ENCODE data around the gene ICA1.

ICA1 gene

DNA sequence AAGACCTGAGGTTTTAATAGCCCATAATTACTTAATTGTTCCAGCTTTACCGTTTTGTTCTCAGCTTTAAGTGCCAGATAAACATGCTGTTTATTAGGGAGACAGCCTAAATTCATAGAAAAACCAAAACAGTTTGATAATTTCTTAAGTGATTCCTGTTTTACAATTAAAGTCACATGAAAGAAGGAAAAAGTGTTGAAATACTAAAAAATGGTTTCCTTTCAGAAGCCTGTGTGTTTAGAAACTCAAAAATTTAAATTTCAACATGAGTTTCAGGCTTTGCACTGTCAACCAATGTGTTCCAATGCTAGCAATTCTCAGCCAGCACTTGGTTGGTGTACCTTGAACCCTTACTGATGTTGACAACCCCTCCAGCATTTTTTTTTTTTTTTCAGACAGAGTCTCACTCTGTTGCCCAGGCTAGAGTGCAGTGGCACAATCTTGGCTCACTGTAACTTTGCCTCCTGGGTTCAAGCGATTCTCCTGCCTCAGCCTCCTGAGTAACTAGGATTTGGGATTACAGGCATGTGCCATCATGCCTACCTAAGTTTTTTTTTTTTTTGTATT, 135.3 kb downstream of the ICA1 start:
- TF ChIP-seq, protein P1, sequence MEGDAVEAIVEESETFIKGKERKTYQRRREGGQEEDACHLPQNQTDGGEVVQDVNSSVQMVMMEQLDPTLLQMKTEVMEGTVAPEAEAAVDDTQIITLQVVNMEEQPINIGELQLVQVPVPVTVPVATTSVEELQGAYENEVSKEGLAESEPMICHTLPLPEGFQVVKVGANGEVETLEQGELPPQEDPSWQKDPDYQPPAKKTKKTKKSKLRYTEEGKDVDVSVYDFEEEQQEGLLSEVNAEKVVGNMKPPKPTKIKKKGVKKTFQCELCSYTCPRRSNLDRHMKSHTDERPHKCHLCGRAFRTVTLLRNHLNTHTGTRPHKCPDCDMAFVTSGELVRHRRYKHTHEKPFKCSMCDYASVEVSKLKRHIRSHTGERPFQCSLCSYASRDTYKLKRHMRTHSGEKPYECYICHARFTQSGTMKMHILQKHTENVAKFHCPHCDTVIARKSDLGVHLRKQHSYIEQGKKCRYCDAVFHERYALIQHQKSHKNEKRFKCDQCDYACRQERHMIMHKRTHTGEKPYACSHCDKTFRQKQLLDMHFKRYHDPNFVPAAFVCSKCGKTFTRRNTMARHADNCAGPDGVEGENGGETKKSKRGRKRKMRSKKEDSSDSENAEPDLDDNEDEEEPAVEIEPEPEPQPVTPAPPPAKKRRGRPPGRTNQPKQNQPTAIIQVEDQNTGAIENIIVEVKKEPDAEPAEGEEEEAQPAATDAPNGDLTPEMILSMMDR (IDR thresholded peaks at IDR 0.05; ENCODE audit: insufficient read depth, low read depth, low read length, missing control alignments), result no peak
- no peak for DNase-seq (ENCODE audit: low read depth)

DNA sequence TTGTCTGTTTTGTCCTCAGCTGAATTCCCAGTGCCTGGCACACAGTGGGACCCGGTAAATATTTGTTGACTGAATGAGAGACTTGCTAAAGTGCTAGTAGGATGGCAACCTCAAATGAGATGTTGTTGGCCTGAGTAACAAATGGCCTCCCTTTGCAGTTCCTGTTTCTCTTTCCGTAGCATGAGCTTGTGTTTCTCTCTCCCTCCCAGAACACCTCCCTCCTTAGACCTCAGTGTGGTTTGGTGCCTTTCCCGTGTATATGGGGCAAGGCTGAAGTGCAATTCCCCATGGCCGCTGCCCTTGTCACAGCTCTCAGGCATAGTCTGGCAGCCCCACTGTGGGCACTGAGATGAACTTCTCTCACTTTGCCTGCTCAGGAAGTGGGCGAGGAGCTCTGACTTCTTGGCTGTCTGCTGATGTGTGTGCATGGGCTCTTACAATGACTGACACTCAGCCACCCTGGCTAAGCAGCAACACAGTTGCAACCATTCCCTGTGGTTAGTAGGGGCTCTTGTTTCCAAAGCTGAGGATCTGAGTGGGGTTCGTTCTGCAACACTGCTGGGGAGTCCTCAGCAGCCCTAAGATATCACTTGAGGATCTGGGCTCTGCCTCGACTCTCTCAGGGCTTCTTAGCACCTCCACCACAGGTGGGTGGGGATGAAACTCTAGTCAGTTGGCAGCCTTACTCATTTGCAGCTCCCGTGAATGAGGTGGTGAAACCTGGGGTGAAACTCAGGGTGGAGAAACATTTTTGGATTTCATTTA, 136.1 kb downstream of the ICA1 start:
- peak; percentile 93 for DNase-seq (ENCODE audit: low read depth)
- TF ChIP-seq, protein P1 (IDR thresholded peaks at IDR 0.05; ENCODE audit: insufficient read depth, low read depth, low read length, missing control alignments), result no peak
- H3K4me3 ChIP-seq (ENCODE audit: low read depth, low read length), result peak overlapping the region; percentile 34

More for the DNA sequence above, 135.3 kb downstream of the ICA1 start:
- H3K4me3 ChIP-seq (ENCODE audit: low read depth, low read length), result peak overlapping the region; percentile 34; the same call in 1 of the 2 replicates

- no peak overlapping the region for H3K4me3 ChIP-seq (ENCODE audit: low read depth, low read length)
- peak; percentile 67 for DNase-seq (ENCODE audit: low read depth)
- TF ChIP-seq, protein P1 (IDR thresholded peaks at IDR 0.05; ENCODE audit: insufficient read depth, low read depth, low read length, missing control alignments), result no peak
Observed at GRCh38 chr7:8121243-8121642, 140.7 kb downstream of the ICA1 start.

- TF ChIP-seq, protein P1 (IDR thresholded peaks at IDR 0.05; ENCODE audit: insufficient read depth, low read depth, low read length, missing control alignments), result no peak
Observed at GRCh38 chr7:8120390-8121058, 141.4 kb downstream of the ICA1 start.

GRCh38 chr7:8119262-8119661, 142.7 kb downstream of the ICA1 start:
- TF ChIP-seq, protein P1 (IDR thresholded peaks at IDR 0.05; ENCODE audit: insufficient read depth, low read depth, low read length, missing control alignments), result no peak
- H3K4me3 ChIP-seq (ENCODE audit: low read depth, low read length), result no peak overlapping the region
- DNase-seq (ENCODE audit: low read depth), result no peak

More at GRCh38 chr7:8120390-8121058, 141.4 kb downstream of the ICA1 start:
- no peak for DNase-seq (ENCODE audit: low read depth)
- H3K4me3 ChIP-seq (ENCODE audit: low read depth, low read length), result no peak overlapping the region

GRCh38 chr7:8117195-8117594, 144.8 kb downstream of the ICA1 start:
- TF ChIP-seq, protein P1 (IDR thresholded peaks at IDR 0.05; ENCODE audit: insufficient read depth, low read depth, low read length, missing control alignments), result no peak
- no peak overlapping the region for H3K4me3 ChIP-seq (ENCODE audit: low read depth, low read length)
- peak; percentile 59 for DNase-seq (ENCODE audit: low read depth)

All from GM12865 (cell line).